HepG2 (cell line): ENCODE data around the gene ZNF181. TPM values are rescaled to one million over a fixed set of nuclear protein-coding genes. Genes with fewer than 3 reads are reported as not detected.
A peak's percentile ranks its signal among the peaks of the same experiment; 100 is the strongest.

ENCODE experiments used
- ESRRA ChIP-seq: sonication (generic); formaldehyde crosslinking; IDR thresholded peaks from 2 replicates; pipeline ENCODE4 v1.5.1; 2020; ENCODE audit warnings: mild to moderate bottlenecking, low read depth, missing genetic modification reagents
- FOXC1 ChIP-seq: sonication (generic); formaldehyde crosslinking; IDR thresholded peaks from 2 replicates; pipeline ENCODE4 v1.8.0; 2022; ENCODE audit warnings: mild to moderate bottlenecking, missing genetic modification reagents, borderline replicate concordance
- KDM5A ChIP-seq: fragments of 200-600 bp; sonication (generic); IDR thresholded peaks from 2 replicates; pipeline ENCODE4 v1.7.0; 2018; ENCODE audit warnings: antibody characterized with exemption, mild to moderate bottlenecking, low read length, borderline replicate concordance
- KLF6 ChIP-seq: IDR thresholded peaks from 2 replicates; pipeline ENCODE4 v1.8.0; 2016; ENCODE audit warnings: missing biosample characterization, missing genetic modification reagents
- MYNN ChIP-seq: sonication (generic); formaldehyde crosslinking; IDR thresholded peaks from 2 replicates; pipeline ENCODE4 v1.4.0; 2020; ENCODE audit warnings: mild to moderate bottlenecking, low read depth, missing genetic modification reagents
- NAIF1 ChIP-seq: sonication (generic); formaldehyde crosslinking; IDR thresholded peaks from 2 replicates; pipeline ENCODE4 v1.5.0; 2020; ENCODE audit warnings: mild to moderate bottlenecking, missing genetic modification reagents, borderline replicate concordance
- REPIN1 ChIP-seq: sonication (generic); formaldehyde crosslinking; IDR thresholded peaks from 2 replicates; pipeline ENCODE4 v1.8.0; 2022; ENCODE audit warnings: missing genetic modification reagents, low read depth, mild to moderate bottlenecking, borderline replicate concordance
- TBX2 ChIP-seq: sonication (generic); formaldehyde crosslinking; IDR thresholded peaks from 2 replicates; pipeline ENCODE4 v1.5.0; 2020; ENCODE audit warnings: missing genetic modification reagents, mild to moderate bottlenecking, borderline replicate concordance
- TBX3 ChIP-seq: fragments of 450-650 bp; IDR thresholded peaks from 2 replicates; pipeline ENCODE4 v1.6.1; 2017; ENCODE audit warnings: antibody characterized with exemption, mild to moderate bottlenecking, inconsistent platforms, borderline replicate concordance
- TEAD2 ChIP-seq: sonication (generic); formaldehyde crosslinking; IDR thresholded peaks from 2 replicates; pipeline ENCODE4 v1.9.0; 2021; ENCODE audit warnings: missing genetic modification reagents
- ZIK1 ChIP-seq: sonication (generic); formaldehyde crosslinking; IDR thresholded peaks from 2 replicates; pipeline ENCODE4 v1.5.0; 2020; ENCODE audit warnings: mild to moderate bottlenecking, low read depth, missing genetic modification reagents, borderline replicate concordance
- ZNF292 ChIP-seq: sonication (generic); formaldehyde crosslinking; IDR thresholded peaks from 2 replicates; pipeline ENCODE4 v1.8.1; 2022; ENCODE audit warnings: mild to moderate bottlenecking, low read depth, missing genetic modification reagents, borderline replicate concordance
- ZNF335 ChIP-seq: sonication (generic); formaldehyde crosslinking; IDR thresholded peaks from 2 replicates; pipeline ENCODE4 v1.4.0; 2020; ENCODE audit warnings: missing genetic modification reagents
- ZNF589 ChIP-seq: sonication (generic); formaldehyde crosslinking; conservative IDR thresholded peaks from 2 replicates; pipeline ENCODE4 v1.8.0; 2022; ENCODE audit warnings: mild to moderate bottlenecking, moderate library complexity, missing genetic modification reagents
- polyA plus RNA-seq, 8 experiments: library from polyadenylated mRNA; depleted of rRNA in 3 of 8; stranded (reverse) in 7 of 8; unstranded in 1 of 8; fragments of >200 nt; fragmentation: Illumina TruSeq in 4 of 8; extraction: Trizol in 4 of 8; gene quantifications; 2 replicates each; pipeline versions ENCODE4 v1.2.1 to v1.2.3, GENCODE V29; 2011 to 2016; ENCODE audit warnings: low read depth in 4 of 8, missing spikeins in 1 of 8, mixed read lengths in 1 of 8; ENCODE audit not compliant: insufficient read depth in 1 of 8
- total RNA-seq, 5 experiments: library from RNA; depleted of rRNA; stranded (reverse); fragments of >200 nt; fragmentation: Illumina TruSeq; extraction: Trizol; gene quantifications; 2 replicates each; pipeline ENCODE4 v1.2.3, GENCODE V29; 2016; ENCODE audit warnings: low read depth in 1 of 5
- TF ChIP-seq, protein P1 (sequence below): IDR thresholded peaks from 2 replicates; pipeline ENCODE4 v1.4.0; 2020; ENCODE audit warnings: mild to moderate bottlenecking, missing genetic modification reagents
- TF ChIP-seq, protein P2 (sequence below): sonication (generic); formaldehyde crosslinking; conservative IDR thresholded peaks from 2 replicates; pipeline ENCODE4 v1.4.0; 2020; ENCODE audit warnings: mild to moderate bottlenecking, missing genetic modification reagents, moderate library complexity
- TF ChIP-seq, protein P3 (sequence below): sonication (generic); formaldehyde crosslinking; IDR thresholded peaks from 2 replicates; pipeline ENCODE4 v1.4.0; 2020; ENCODE audit warnings: missing genetic modification reagents, borderline replicate concordance

Gene ZNF181
- total and polyA plus RNA-seq, 2 of the 13 experiments (the other 11 are each of a cell fraction or from before 2014, with no cell fraction given), result 10.6 to 15.5 TPM

DNA sequence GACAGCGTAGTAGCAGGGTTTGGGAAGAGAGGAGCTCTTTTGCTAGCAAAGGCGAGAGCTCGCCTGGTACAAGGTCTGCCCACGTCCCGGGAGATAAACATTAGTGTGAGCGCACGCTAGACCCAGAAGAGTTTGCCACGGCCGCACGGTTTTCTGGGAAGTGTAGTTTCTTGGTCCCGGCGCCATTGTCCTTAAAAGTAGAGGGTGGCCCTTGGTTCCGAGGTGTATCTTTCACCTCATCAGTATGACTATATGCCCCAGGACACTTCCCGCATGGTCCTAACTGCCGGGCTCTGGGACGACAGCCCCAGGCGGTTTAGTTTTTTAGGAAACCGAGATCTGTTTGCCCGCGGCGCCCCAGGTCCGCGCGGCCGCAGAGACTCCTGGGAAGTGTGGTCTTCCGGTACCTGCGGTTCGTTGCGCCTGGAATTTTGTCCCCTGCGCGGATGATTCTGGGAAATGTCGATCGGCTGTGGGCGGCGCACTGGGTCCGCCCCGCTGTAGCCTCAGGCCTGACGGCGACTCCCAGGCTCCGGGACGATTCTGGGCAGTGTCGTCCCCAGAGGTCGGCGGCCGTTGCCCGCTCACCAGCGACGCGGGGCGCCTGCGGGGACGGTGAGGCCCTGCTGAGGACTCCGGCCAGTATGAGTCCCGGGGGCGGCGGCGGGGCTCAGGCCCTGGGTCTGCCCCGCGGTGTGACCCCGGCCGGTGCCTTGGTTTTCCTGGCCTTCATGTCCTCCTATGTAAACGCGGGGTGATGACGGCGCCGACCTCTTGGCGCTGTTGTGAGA is at the start of gene ZNF181 (continued):
- TF ChIP-seq ZNF335 (0 out of 2 replicates have a peak, but pooled peaks have one; percentile 13), TBX2 (peak; percentile 78), KLF6 (peak; percentile 89), ZNF589 (no peak), ZIK1 (CRISPR knock-in tag) (no peak), TEAD2 (CRISPR knock-in tag) (no peak), TBX3 (no peak; the same call in 1 of the 2 replicates), ZNF292 (CRISPR knock-in tag) (no peak), NAIF1 (CRISPR knock-in tag) (peak; percentile 72; the same call in 1 of the 2 replicates), ESRRA (CRISPR knock-in tag) (peak; percentile 67; the same call in 1 of the 2 replicates), MYNN (CRISPR knock-in tag) (peak; percentile 42; the same call in 1 of the 2 replicates), REPIN1 (CRISPR knock-in tag) (peak; percentile 55), FOXC1 (CRISPR knock-in tag) (peak; percentile 46; the same call in 1 of the 2 replicates), KDM5A (peak; percentile 70; the same call in 1 of the 2 replicates)
- TF ChIP-seq, protein P1, sequence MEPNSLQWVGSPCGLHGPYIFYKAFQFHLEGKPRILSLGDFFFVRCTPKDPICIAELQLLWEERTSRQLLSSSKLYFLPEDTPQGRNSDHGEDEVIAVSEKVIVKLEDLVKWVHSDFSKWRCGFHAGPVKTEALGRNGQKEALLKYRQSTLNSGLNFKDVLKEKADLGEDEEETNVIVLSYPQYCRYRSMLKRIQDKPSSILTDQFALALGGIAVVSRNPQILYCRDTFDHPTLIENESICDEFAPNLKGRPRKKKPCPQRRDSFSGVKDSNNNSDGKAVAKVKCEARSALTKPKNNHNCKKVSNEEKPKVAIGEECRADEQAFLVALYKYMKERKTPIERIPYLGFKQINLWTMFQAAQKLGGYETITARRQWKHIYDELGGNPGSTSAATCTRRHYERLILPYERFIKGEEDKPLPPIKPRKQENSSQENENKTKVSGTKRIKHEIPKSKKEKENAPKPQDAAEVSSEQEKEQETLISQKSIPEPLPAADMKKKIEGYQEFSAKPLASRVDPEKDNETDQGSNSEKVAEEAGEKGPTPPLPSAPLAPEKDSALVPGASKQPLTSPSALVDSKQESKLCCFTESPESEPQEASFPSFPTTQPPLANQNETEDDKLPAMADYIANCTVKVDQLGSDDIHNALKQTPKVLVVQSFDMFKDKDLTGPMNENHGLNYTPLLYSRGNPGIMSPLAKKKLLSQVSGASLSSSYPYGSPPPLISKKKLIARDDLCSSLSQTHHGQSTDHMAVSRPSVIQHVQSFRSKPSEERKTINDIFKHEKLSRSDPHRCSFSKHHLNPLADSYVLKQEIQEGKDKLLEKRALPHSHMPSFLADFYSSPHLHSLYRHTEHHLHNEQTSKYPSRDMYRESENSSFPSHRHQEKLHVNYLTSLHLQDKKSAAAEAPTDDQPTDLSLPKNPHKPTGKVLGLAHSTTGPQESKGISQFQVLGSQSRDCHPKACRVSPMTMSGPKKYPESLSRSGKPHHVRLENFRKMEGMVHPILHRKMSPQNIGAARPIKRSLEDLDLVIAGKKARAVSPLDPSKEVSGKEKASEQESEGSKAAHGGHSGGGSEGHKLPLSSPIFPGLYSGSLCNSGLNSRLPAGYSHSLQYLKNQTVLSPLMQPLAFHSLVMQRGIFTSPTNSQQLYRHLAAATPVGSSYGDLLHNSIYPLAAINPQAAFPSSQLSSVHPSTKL (CRISPR knock-in tag), result peak; percentile 56; the same call in 1 of the 2 replicates
- TF ChIP-seq, protein P2, sequence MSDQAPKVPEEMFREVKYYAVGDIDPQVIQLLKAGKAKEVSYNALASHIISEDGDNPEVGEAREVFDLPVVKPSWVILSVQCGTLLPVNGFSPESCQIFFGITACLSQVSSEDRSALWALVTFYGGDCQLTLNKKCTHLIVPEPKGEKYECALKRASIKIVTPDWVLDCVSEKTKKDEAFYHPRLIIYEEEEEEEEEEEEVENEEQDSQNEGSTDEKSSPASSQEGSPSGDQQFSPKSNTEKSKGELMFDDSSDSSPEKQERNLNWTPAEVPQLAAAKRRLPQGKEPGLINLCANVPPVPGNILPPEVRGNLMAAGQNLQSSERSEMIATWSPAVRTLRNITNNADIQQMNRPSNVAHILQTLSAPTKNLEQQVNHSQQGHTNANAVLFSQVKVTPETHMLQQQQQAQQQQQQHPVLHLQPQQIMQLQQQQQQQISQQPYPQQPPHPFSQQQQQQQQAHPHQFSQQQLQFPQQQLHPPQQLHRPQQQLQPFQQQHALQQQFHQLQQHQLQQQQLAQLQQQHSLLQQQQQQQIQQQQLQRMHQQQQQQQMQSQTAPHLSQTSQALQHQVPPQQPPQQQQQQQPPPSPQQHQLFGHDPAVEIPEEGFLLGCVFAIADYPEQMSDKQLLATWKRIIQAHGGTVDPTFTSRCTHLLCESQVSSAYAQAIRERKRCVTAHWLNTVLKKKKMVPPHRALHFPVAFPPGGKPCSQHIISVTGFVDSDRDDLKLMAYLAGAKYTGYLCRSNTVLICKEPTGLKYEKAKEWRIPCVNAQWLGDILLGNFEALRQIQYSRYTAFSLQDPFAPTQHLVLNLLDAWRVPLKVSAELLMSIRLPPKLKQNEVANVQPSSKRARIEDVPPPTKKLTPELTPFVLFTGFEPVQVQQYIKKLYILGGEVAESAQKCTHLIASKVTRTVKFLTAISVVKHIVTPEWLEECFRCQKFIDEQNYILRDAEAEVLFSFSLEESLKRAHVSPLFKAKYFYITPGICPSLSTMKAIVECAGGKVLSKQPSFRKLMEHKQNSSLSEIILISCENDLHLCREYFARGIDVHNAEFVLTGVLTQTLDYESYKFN (CRISPR knock-in tag), result peak; percentile 48; the same call in 1 of the 2 replicates
- TF ChIP-seq, protein P3, sequence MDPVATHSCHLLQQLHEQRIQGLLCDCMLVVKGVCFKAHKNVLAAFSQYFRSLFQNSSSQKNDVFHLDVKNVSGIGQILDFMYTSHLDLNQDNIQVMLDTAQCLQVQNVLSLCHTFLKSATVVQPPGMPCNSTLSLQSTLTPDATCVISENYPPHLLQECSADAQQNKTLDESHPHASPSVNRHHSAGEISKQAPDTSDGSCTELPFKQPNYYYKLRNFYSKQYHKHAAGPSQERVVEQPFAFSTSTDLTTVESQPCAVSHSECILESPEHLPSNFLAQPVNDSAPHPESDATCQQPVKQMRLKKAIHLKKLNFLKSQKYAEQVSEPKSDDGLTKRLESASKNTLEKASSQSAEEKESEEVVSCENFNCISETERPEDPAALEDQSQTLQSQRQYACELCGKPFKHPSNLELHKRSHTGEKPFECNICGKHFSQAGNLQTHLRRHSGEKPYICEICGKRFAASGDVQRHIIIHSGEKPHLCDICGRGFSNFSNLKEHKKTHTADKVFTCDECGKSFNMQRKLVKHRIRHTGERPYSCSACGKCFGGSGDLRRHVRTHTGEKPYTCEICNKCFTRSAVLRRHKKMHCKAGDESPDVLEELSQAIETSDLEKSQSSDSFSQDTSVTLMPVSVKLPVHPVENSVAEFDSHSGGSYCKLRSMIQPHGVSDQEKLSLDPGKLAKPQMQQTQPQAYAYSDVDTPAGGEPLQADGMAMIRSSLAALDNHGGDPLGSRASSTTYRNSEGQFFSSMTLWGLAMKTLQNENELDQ, result no peak
